Muscle of leg (tissue), 11 donors: ENCODE data around the gene PCDHGB4. TPM values are rescaled to one million over a fixed set of nuclear protein-coding genes. Genes with fewer than 3 reads are reported as not detected.
"Not testable (repeated sequence)": the region's sequence is repeated elsewhere in the genome, so short reads cannot be mapped to it uniquely, and the experiment has no call there.

Experiments
- DNase-seq: peaks from one replicate; pipeline ENCODE4 v3.0.0; 2013
- H3K27ac ChIP-seq: one replicate; pipeline ENCODE4 v1.5.1; 2013; ENCODE audit warnings: mild to moderate bottlenecking, low read length, control low read depth
- H3K27me3 ChIP-seq: one replicate; pipeline ENCODE4 v1.6.1; 2013; ENCODE audit warnings: low read length; ENCODE audit not compliant: control insufficient read depth, insufficient read depth
- H3K36me3 ChIP-seq: one replicate; pipeline ENCODE4 v1.6.1; 2013; ENCODE audit warnings: low read length; ENCODE audit not compliant: control insufficient read depth, insufficient read depth
- H3K4me1 ChIP-seq: one replicate; pipeline ENCODE4 v1.6.1; 2013; ENCODE audit warnings: low read length; ENCODE audit not compliant: control insufficient read depth, insufficient read depth
- H3K4me3 ChIP-seq: one replicate; pipeline ENCODE4 v1.5.1; 2013; ENCODE audit warnings: low read length, control low read depth
- H3K9me3 ChIP-seq: replicated peaks from 2 replicates; pipeline ENCODE4 v1.6.1; 2013; ENCODE audit warnings: low read depth, low read length; ENCODE audit not compliant: control insufficient read depth
- WGBS: methylation state at CpG from one replicate; pipeline ENCODE4 v1.1.5; 2013; ENCODE audit warnings: missing lambda C conversion rate; ENCODE audit not compliant: insufficient coverage; 5-methylcytosine and 5-hydroxymethylcytosine counted together
- polyA plus RNA-seq, 8 donors: library from polyadenylated mRNA; unstranded; fragments of 120-200 nt; gene quantifications; one replicate each; pipeline versions ENCODE4 v1.2.1 to v1.2.3, GENCODE V29; 2013; ENCODE audit warnings: inconsistent platforms in 1 of 8, low replicate concordance in 1 of 8; ENCODE audit not compliant: insufficient read length in 8 of 8, insufficient read depth in 1 of 8
- total RNA-seq: library from RNA; stranded (reverse); fragments of 120-200 nt; gene quantifications from one replicate; pipeline ENCODE4 v1.2.4, GENCODE V29; 2013

PCDHGB4 gene
- total and polyA plus RNA-seq, 9 donors: 1.7 to 4.2 (median 2.5) TPM

DNA sequence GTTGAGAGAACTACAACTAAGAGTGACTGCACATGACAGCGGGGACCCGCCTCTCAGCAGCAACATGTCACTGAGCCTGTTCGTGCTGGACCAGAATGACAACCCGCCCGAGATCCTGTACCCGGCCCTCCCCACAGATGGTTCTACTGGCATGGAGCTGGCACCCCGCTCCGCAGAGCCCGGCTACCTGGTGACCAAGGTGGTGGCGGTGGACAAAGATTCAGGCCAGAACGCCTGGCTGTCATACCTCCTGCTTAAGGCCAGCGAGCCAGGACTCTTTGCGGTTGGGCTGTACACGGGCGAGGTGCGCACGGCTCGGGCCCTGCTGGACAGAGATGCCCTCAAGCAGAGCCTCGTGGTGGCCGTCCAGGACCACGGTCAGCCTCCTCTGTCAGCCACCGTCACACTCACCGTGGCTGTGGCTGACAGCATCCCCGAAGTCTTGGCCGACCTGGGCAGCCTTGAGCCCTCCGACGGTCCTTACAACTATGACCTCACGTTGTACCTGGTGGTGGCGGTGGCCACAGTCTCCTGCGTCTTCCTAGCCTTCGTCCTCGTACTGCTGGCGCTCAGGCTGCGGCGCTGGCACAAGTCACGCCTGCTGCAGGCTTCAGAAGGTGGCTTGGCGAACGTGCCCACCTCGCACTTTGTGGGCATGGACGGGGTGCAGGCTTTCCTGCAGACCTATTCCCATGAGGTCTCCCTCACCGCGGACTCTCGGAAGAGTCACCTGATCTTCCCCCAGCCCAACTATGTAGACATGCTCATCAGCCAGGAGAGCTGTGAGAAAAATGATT, 2.8 kb upstream of the PCDHGB4 start:
- Histone ChIP-seq H3K36me3 (no peaks in the 10 kb centered on the region), H3K27ac (no peak overlapping the region), H3K4me3 (no peak overlapping the region), H3K4me1 (no peaks in the 10 kb centered on the region), H3K27me3 (peaks cover 7% of the 10 kb centered on the region), H3K9me3 (peaks cover 79% of the 10 kb centered on the region)
- WGBS: 67% methylated on average over 38 of the region's 43 CpGs
- DNase-seq: no peak

DNA sequence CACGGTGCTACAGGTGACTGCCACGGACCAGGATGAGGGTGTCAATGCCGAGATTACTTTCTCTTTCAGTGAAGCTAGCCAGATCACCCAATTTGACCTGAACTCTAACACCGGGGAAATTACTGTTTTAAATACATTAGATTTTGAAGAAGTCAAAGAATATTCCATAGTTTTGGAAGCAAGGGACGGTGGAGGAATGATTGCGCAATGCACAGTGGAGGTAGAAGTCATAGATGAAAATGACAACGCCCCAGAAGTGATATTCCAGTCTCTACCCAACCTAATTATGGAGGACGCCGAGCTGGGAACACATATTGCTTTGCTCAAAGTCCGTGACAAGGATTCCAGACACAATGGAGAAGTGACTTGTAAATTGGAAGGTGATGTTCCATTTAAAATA, 1.2 kb downstream of the PCDHGB4 start:
- Histone ChIP-seq H3K9me3 (peaks cover 83% of the 10 kb centered on the region), H3K27me3 (peaks cover 14% of the 10 kb centered on the region)
- 80% methylated on average over 3 of the region's 10 CpGs for WGBS

GRCh38 chr5:141389153-141390042, 1.9 kb downstream of the PCDHGB4 start:
- no peak overlapping the region for H3K27ac ChIP-seq
- peaks cover 14% of the 10 kb centered on the region for H3K27me3 ChIP-seq
- H3K36me3 ChIP-seq: no peaks in the 10 kb centered on the region
- no peak for DNase-seq
- peaks cover 83% of the 10 kb centered on the region for H3K9me3 ChIP-seq
- WGBS: 38% methylated on average over 75 of the region's 77 CpGs
- H3K4me3 ChIP-seq: no peak overlapping the region
- H3K4me1 ChIP-seq: no peaks in the 10 kb centered on the region

More for the DNA sequence above, 1.2 kb downstream of the PCDHGB4 start:
- no peak overlapping the region for H3K4me3 ChIP-seq
- no peaks in the 10 kb centered on the region for H3K4me1 ChIP-seq
- DNase-seq: no peak
- H3K36me3 ChIP-seq: no peaks in the 10 kb centered on the region
- H3K27ac ChIP-seq: no peak overlapping the region

GRCh38 chr5:141392429-141393198, 5.1 kb downstream of the PCDHGB4 start, which contains the start of gene PCDHGA8:
PCDHGA8 (plus strand) TSS chr5:141392633; CDS start chr5:141392814, 181 bp downstream.
- DNase-seq: no peak
- Histone ChIP-seq H3K4me1 (no peaks in the 10 kb centered on the region), H3K27ac (no peak within 1 kb of the TSS), H3K4me3 (no peak within 1 kb of the TSS), H3K9me3 (peaks cover 75% of the 10 kb centered on the region), H3K27me3 (peaks cover 14% of the 10 kb centered on the region), H3K36me3 (no peaks in the 10 kb centered on the region)
- WGBS: 22% methylated on average over 31 of the region's 38 CpGs

GRCh38 chr5:141393267-141393666, 5.8 kb downstream of the PCDHGB4 start:
- Histone ChIP-seq H3K27me3 (peaks cover 16% of the 10 kb centered on the region), H3K4me1 (no peaks in the 10 kb centered on the region), H3K36me3 (no peaks in the 10 kb centered on the region), H3K4me3 (no peak overlapping the region), H3K9me3 (peaks cover 77% of the 10 kb centered on the region), H3K27ac (no peak overlapping the region)
- WGBS: 59% methylated on average over 11 of the region's 21 CpGs
- DNase-seq: no peak

DNA sequence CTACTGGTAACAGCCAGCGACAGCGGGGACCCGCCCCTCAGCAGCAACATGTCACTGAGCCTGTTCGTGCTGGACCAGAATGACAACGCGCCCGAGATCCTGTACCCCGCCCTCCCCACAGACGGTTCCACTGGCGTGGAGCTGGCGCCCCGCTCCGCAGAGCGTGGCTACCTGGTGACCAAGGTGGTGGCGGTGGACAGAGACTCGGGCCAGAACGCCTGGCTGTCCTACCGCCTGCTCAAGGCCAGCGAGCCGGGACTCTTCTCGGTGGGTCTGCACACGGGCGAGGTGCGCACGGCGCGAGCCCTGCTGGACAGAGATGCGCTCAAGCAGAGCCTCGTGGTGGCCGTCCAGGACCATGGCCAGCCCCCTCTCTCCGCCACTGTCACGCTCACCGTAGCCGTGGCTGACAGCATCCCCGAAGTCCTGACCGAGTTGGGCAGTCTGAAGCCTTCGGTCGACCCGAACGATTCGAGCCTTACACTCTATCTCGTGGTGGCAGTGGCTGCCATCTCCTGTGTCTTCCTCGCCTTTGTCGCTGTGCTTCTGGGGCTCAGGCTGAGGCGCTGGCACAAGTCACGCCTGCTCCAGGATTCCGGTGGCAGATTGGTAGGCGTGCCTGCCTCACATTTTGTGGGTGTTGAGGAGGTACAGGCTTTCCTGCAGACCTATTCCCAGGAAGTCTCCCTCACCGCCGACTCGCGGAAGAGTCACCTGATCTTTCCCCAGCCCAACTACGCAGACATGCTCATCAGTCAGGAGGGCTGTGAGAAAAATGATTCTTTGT, 7.1 kb downstream of the PCDHGB4 start:
- Histone ChIP-seq H3K9me3 (peaks cover 76% of the 10 kb centered on the region), H3K27me3 (peaks cover 21% of the 10 kb centered on the region)
- H3K36me3 ChIP-seq, DNase-seq, H3K4me3 ChIP-seq, H3K27ac ChIP-seq, H3K4me1 ChIP-seq: not testable (repeated sequence)
- WGBS: 42% methylated on average over 25 of the region's 53 CpGs

GRCh38 chr5:141397756-141398551, 10.5 kb downstream of the PCDHGB4 start, which contains the start of gene PCDHGB5:
PCDHGB5 (plus strand) TSS chr5:141397947; CDS start chr5:141398128, 181 bp downstream.
- 2% methylated on average over 9 of the region's 43 CpGs for WGBS
- not testable (repeated sequence) for H3K4me1 ChIP-seq, DNase-seq, H3K27ac ChIP-seq, H3K4me3 ChIP-seq, H3K36me3 ChIP-seq
- peaks cover 75% of the 10 kb centered on the region for H3K9me3 ChIP-seq
- H3K27me3 ChIP-seq: peaks cover 18% of the 10 kb centered on the region

GRCh38 chr5:141398608-141399007, 11.1 kb downstream of the PCDHGB4 start:
- Histone ChIP-seq H3K9me3 (peaks cover 75% of the 10 kb centered on the region), H3K4me1 (no peaks in the 10 kb centered on the region), H3K36me3 (no peaks in the 10 kb centered on the region), H3K27ac (no peak overlapping the region), H3K4me3 (no peak overlapping the region), H3K27me3 (peaks cover 17% of the 10 kb centered on the region)
- DNase-seq: no peak
- WGBS: 24% methylated on average over 13 of the region's 15 CpGs
